GM21737 (cell line): ENCODE measurements around the gene TOX3.

Experiments
- ATAC-seq: cut with Tn5 transposase; IDR thresholded peaks from one replicate; pipeline ENCODE4 v1.9.1; 2021; ENCODE audit warnings: mild to moderate bottlenecking, moderate library complexity; ENCODE audit not compliant: unreplicated experiment

Gene TOX3

GRCh38 chr16:52563767-52564611 is 17.0 kb upstream of the TOX3 start:
- no peak for ATAC-seq

GRCh38 chr16:52562770-52563169 is 15.8 kb upstream of the TOX3 start:
- ATAC-seq, result no peak

- no peak for ATAC-seq
These were observed 15.2 kb upstream of the TOX3 start for GRCh38 chr16:52561910-52562741.

- no peak for ATAC-seq
These were observed 11.5 kb upstream of the TOX3 start for GRCh38 chr16:52558448-52558847.

GRCh38 chr16:52557236-52557635 is 10.3 kb upstream of the TOX3 start:
- no peak for ATAC-seq

- ATAC-seq, result no peak
These were observed 9.1 kb upstream of the TOX3 start for GRCh38 chr16:52556083-52556482.

- no peak for ATAC-seq
These were observed 8.6 kb upstream of the TOX3 start for GRCh38 chr16:52555572-52555971.

GRCh38 chr16:52554334-52554733 is 7.4 kb upstream of the TOX3 start:
- no peak for ATAC-seq

- ATAC-seq, result no peak
These were observed 6.4 kb upstream of the TOX3 start for GRCh38 chr16:52553322-52553721.

GRCh38 chr16:52552643-52553042 is 5.7 kb upstream of the TOX3 start:
- no peak for ATAC-seq

- no peak for ATAC-seq
These were observed 2.2 kb upstream of the TOX3 start for GRCh38 chr16:52549011-52549692.

GRCh38 chr16:52548261-52549010 is 1.5 kb upstream of the TOX3 start:
- ATAC-seq, result no peak

GRCh38 chr16:52547834-52548215 is 882 bp upstream of the TOX3 start:
- no peak for ATAC-seq

- ATAC-seq, result no peak
These were observed 496 bp downstream of the TOX3 start for GRCh38 chr16:52546291-52547003.

GRCh38 chr16:52545898-52546266 is 1.1 kb downstream of the TOX3 start:
- no peak for ATAC-seq

- no peak for ATAC-seq
These were observed 1.6 kb downstream of the TOX3 start for GRCh38 chr16:52545222-52545897.

GRCh38 chr16:52544703-52545102 is 2.2 kb downstream of the TOX3 start:
- no peak for ATAC-seq

GRCh38 chr16:52543654-52544053 is 3.3 kb downstream of the TOX3 start:
- ATAC-seq, result no peak

- no peak for ATAC-seq
These were observed 6.0 kb downstream of the TOX3 start for GRCh38 chr16:52540910-52541309.

- ATAC-seq, result no peak
These were observed 7.8 kb downstream of the TOX3 start for GRCh38 chr16:52539191-52539590.
